AG04450 (cell line): ENCODE data around the gene CALY. TPM values are rescaled to one million over a fixed set of nuclear protein-coding genes. Genes with fewer than 3 reads are reported as not detected.

Experiments
- CTCF ChIA-PET: fragments of 300-600, 350-600 bp; formaldehyde crosslinking; extraction: SDS; loops from one replicate; lab custom pipeline; 2022; ENCODE audit warnings: antibody characterized with exemption, inconsistent platforms; lab: Charles Lee
- POLR2A ChIA-PET: fragments of 350-600 bp; formaldehyde crosslinking; extraction: SDS; loops from one replicate; lab custom pipeline; 2021; ENCODE audit warnings: antibody characterized with exemption, inconsistent platforms; lab: Yijun Ruan, JAX
- DNase-seq: peaks from one replicate; pipeline ENCODE4 v3.0.0-alpha.2; 2011; ENCODE audit warnings: low read depth, low spot score
- H3K27ac ChIP-seq: one replicate; pipeline ENCODE4 v1.5.1; 2012; ENCODE audit warnings: low read depth, low read length, control low read depth
- H3K27me3 ChIP-seq: one replicate; pipeline ENCODE4 v1.6.0; 2012; ENCODE audit warnings: low read length; ENCODE audit not compliant: control insufficient read depth, insufficient read depth
- H3K4me3 ChIP-seq: 2 replicates; pipeline ENCODE4 v1.5.1; 2011; ENCODE audit warnings: mild to moderate bottlenecking, low read depth, low read length, control low read depth
- H3K9me3 ChIP-seq: 2 replicates; pipeline ENCODE4 v1.5.1; 2012; ENCODE audit warnings: low read length; ENCODE audit not compliant: control insufficient read depth, insufficient read depth
- CTCF ChIP-seq: IDR thresholded peaks from 2 replicates; pipeline ENCODE4 v1.5.1; 2011; ENCODE audit warnings: low read depth, low read length, control low read depth, inconsistent platforms
- polyA plus RNA-seq: library from polyadenylated mRNA; depleted of rRNA; stranded (reverse); fragments of >200 nt; gene quantifications from 2 replicates; pipeline ENCODE4 v1.2.3, GENCODE V29; 2011

The CALY gene
- polyA plus RNA-seq, 1 experiment: 0.16 TPM

GRCh38 chr10:133292919-133293809, 43.5 kb downstream of the CALY start:
- Histone ChIP-seq H3K27me3 (no peaks in the 10 kb centered on the region), H3K27ac (peak overlapping the region; percentile 31), H3K9me3 (peaks cover 5% of the 10 kb centered on the region; the same call in 1 of the 2 replicates), H3K4me3 (no peak overlapping the region)
- POLR2A ChIA-PET: interaction anchor here (0.6 to 1.3 kb wide), 2 partner anchors 14 to 32 kb away, joined by 3 to 5 read pairs; no protein-coding TSS in a partner anchor
- no peak for TF ChIP-seq CTCF
- CTCF ChIA-PET: interaction anchor here (1.3 to 1.6 kb wide), 2 partner anchors 14 to 15 kb away, joined by 3 to 4 read pairs; no protein-coding TSS in a partner anchor
- DNase-seq: no peak

DNA sequence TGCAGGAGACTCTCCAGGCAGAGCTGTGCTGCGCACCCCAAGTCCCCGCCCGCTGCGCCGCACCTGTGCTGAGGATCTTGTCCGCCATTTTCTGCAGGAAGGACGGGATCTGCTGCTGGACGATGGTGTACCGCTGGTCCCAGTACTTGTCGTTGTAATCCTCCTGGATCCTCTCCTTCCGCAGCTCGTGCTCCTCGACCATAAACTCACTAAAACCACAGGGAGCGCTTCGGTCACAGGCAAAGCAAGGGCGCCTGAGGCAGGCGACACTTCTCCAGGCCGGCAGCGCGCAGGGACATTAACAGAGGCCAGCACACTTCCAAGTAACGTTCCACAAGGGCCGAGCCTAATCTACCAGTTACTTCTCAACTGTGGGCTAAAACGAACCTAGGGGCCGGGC, 46.9 kb downstream of the CALY start:
- Histone ChIP-seq H3K27me3 (no peaks in the 10 kb centered on the region), H3K27ac (no peak overlapping the region), H3K4me3 (no peak overlapping the region), H3K9me3 (peaks cover 5% of the 10 kb centered on the region; the same call in 1 of the 2 replicates)
- CTCF ChIA-PET: no interaction called here
- POLR2A ChIA-PET: no interaction called here
- no peak for DNase-seq
- TF ChIP-seq CTCF: no peak

- Histone ChIP-seq H3K27ac (no peak overlapping the region), H3K27me3 (no peaks in the 10 kb centered on the region), H3K9me3 (no peaks in the 10 kb centered on the region; the same call in 1 of the 2 replicates), H3K4me3 (no peak overlapping the region)
- CTCF ChIA-PET: interaction anchor here (0.7 kb wide), 1 partner anchor 10 kb away, joined by 5 read pairs; no protein-coding TSS in a partner anchor
- DNase-seq: no peak
- no peak for TF ChIP-seq CTCF
- POLR2A ChIA-PET: interaction anchor here (0.6 kb wide), 1 partner anchor 1191 kb away, joined by 3 read pairs; no protein-coding TSS in a partner anchor
These were observed 48.7 kb downstream of the CALY start for GRCh38 chr10:133287832-133288500.

- no peaks in the 10 kb centered on the region for H3K27me3 ChIP-seq
- DNase-seq: no peak
- ChIA-PET POLR2A (no interaction called here), CTCF (no interaction called here)
- H3K9me3 ChIP-seq: no peaks in the 10 kb centered on the region; the same call in 1 of the 2 replicates
- no peak overlapping the region for H3K4me3 ChIP-seq
- TF ChIP-seq CTCF: no peak
- no peak overlapping the region for H3K27ac ChIP-seq
These were observed 50.3 kb downstream of the CALY start for GRCh38 chr10:133286366-133286765.
